Effector memory CD4-positive, alpha-beta T cell (primary cell): ENCODE measurements around the gene PMEPA1.

Source experiments
- DNase-seq, 3 donors: peaks; one replicate each; pipeline ENCODE4 v3.0.0-alpha.2; 2020
- H3K27ac ChIP-seq: 2 replicates; pipeline ENCODE4 v1.7.0; 2013; ENCODE audit warnings: mild to moderate bottlenecking, low read length, moderate library complexity; ENCODE audit not compliant: insufficient read depth, poor library complexity, severe bottlenecking
- H3K27me3 ChIP-seq: replicated peaks from 2 replicates; pipeline ENCODE4 v1.7.0; 2013; ENCODE audit warnings: mild to moderate bottlenecking, low read length; ENCODE audit not compliant: insufficient read depth, control insufficient read depth, poor library complexity, severe bottlenecking
- H3K36me3 ChIP-seq: 2 replicates; pipeline ENCODE4 v1.7.0; 2013; ENCODE audit warnings: mild to moderate bottlenecking, low read length, moderate library complexity; ENCODE audit not compliant: control insufficient read depth, insufficient read depth
- H3K4me1 ChIP-seq: 2 replicates; pipeline ENCODE4 v1.7.0; 2013; ENCODE audit warnings: low read length, mild to moderate bottlenecking; ENCODE audit not compliant: control insufficient read depth, insufficient read depth, poor library complexity, severe bottlenecking
- H3K4me3 ChIP-seq: 2 replicates; pipeline ENCODE4 v1.7.0; 2013; ENCODE audit warnings: low read length, low read depth, mild to moderate bottlenecking; ENCODE audit not compliant: insufficient read depth, poor library complexity, severe bottlenecking
- H3K9me3 ChIP-seq: 2 replicates; pipeline ENCODE4 v1.7.0; 2013; ENCODE audit warnings: mild to moderate bottlenecking, low read length, moderate library complexity; ENCODE audit not compliant: control insufficient read depth

Gene PMEPA1

GRCh38 chr20:57620274-57620990, 89.4 kb downstream of the PMEPA1 start, which contains the start of gene ZBP1:
TSS of gene ZBP1 (minus strand) at chr20:57620426. CDS start at chr20:57620295, 131 bp downstream.
- H3K4me1 ChIP-seq, result peaks cover 62% of the 10 kb centered on the region
- DNase-seq, result peak; percentile 37 to 43 (median 37)
- peak within 1 kb of the TSS; percentile 48 for H3K4me3 ChIP-seq
- peaks cover 10% of the 10 kb centered on the region for H3K36me3 ChIP-seq
- H3K27ac ChIP-seq, result peak within 1 kb of the TSS; percentile 85
- no peaks in the 10 kb centered on the region for H3K9me3 ChIP-seq
- H3K27me3 ChIP-seq, result no peaks in the 10 kb centered on the region

GRCh38 chr20:57619051-57619831, 90.6 kb downstream of the PMEPA1 start:
- H3K27me3 ChIP-seq, result no peaks in the 10 kb centered on the region
- H3K36me3 ChIP-seq, result peaks cover 22% of the 10 kb centered on the region
- H3K9me3 ChIP-seq, result no peaks in the 10 kb centered on the region
- peak; percentile 50 to 58 (median 58) for DNase-seq
- peak overlapping the region; percentile 85 for H3K27ac ChIP-seq
- H3K4me1 ChIP-seq, result peaks cover 62% of the 10 kb centered on the region
- peak overlapping the region; percentile 48 for H3K4me3 ChIP-seq

- no peak for DNase-seq
- Histone ChIP-seq H3K9me3 (no peaks in the 10 kb centered on the region), H3K4me1 (peaks cover 62% of the 10 kb centered on the region), H3K27ac (peak overlapping the region; percentile 85), H3K4me3 (peak overlapping the region; percentile 48), H3K27me3 (no peaks in the 10 kb centered on the region), H3K36me3 (peaks cover 23% of the 10 kb centered on the region)
These were observed 91.1 kb downstream of the PMEPA1 start for GRCh38 chr20:57618764-57619050.

GRCh38 chr20:57618091-57618763, 91.6 kb downstream of the PMEPA1 start:
- DNase-seq, result peak in 1 of 3 donors; percentile 33
- Histone ChIP-seq H3K9me3 (no peaks in the 10 kb centered on the region), H3K4me3 (peak overlapping the region; percentile 48), H3K27ac (peak overlapping the region; percentile 85), H3K4me1 (peaks cover 62% of the 10 kb centered on the region), H3K36me3 (peaks cover 28% of the 10 kb centered on the region), H3K27me3 (no peaks in the 10 kb centered on the region)

GRCh38 chr20:57617079-57617795, 92.6 kb downstream of the PMEPA1 start:
- H3K27me3 ChIP-seq, result no peaks in the 10 kb centered on the region
- no peaks in the 10 kb centered on the region for H3K9me3 ChIP-seq
- H3K4me1 ChIP-seq, result peaks cover 56% of the 10 kb centered on the region
- peaks cover 36% of the 10 kb centered on the region for H3K36me3 ChIP-seq
- no peak for DNase-seq
- H3K27ac ChIP-seq, result peak overlapping the region; percentile 16
- H3K4me3 ChIP-seq, result no peak overlapping the region

- H3K27me3 ChIP-seq, result no peaks in the 10 kb centered on the region
- no peaks in the 10 kb centered on the region for H3K9me3 ChIP-seq
- no peak overlapping the region for H3K4me3 ChIP-seq
- peaks cover 48% of the 10 kb centered on the region for H3K4me1 ChIP-seq
- H3K36me3 ChIP-seq, result peaks cover 44% of the 10 kb centered on the region
- DNase-seq, result no peak
- peak overlapping the region; percentile 40 for H3K27ac ChIP-seq
These were observed 93.5 kb downstream of the PMEPA1 start for GRCh38 chr20:57616143-57616951.

GRCh38 chr20:57615445-57615811, 94.4 kb downstream of the PMEPA1 start:
- H3K27ac ChIP-seq, result no peak overlapping the region
- no peak overlapping the region for H3K4me3 ChIP-seq
- H3K4me1 ChIP-seq, result peaks cover 39% of the 10 kb centered on the region
- no peak for DNase-seq
- no peaks in the 10 kb centered on the region for H3K27me3 ChIP-seq
- peaks cover 53% of the 10 kb centered on the region for H3K36me3 ChIP-seq
- H3K9me3 ChIP-seq, result no peaks in the 10 kb centered on the region

GRCh38 chr20:57614490-57615444, 95.0 kb downstream of the PMEPA1 start:
- no peaks in the 10 kb centered on the region for H3K27me3 ChIP-seq
- no peak overlapping the region for H3K27ac ChIP-seq
- no peaks in the 10 kb centered on the region for H3K9me3 ChIP-seq
- H3K4me3 ChIP-seq, result no peak overlapping the region
- H3K4me1 ChIP-seq, result peaks cover 34% of the 10 kb centered on the region
- DNase-seq, result no peak
- H3K36me3 ChIP-seq, result peaks cover 59% of the 10 kb centered on the region
